Measurements from ENCODE around the gene MTRFR.

DNA sequence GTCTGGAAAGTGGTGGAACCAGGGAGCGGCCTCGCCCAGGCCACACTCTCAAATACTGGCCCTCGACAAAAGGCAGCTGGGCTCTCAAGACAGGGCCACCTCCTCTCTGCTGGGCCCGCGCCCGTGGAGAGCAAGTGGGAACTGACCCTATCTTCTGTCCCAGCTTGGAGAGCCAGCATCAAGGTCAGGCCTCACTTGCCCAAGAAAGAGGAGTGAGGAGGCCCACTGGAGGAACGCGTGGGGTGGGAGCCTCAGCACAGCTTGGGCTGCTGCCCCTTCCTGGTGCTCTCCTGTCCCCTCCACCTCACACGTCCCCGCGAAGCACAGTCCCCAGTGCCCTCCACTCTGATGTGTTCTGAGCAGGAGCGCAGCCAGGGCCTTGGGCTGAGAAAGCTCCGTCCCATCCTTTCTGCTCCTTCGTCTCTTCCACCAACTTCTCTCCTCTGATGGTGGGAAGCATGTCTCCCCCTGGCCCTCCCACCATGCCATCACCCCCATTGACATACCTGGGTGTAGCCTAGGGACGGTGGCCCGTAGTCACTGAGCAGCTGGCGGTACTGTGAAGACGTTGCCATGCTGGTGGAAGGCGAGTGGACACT lies 33.5 kb downstream of the MTRFR start:
- TF ChIP-seq, protein P1, sequence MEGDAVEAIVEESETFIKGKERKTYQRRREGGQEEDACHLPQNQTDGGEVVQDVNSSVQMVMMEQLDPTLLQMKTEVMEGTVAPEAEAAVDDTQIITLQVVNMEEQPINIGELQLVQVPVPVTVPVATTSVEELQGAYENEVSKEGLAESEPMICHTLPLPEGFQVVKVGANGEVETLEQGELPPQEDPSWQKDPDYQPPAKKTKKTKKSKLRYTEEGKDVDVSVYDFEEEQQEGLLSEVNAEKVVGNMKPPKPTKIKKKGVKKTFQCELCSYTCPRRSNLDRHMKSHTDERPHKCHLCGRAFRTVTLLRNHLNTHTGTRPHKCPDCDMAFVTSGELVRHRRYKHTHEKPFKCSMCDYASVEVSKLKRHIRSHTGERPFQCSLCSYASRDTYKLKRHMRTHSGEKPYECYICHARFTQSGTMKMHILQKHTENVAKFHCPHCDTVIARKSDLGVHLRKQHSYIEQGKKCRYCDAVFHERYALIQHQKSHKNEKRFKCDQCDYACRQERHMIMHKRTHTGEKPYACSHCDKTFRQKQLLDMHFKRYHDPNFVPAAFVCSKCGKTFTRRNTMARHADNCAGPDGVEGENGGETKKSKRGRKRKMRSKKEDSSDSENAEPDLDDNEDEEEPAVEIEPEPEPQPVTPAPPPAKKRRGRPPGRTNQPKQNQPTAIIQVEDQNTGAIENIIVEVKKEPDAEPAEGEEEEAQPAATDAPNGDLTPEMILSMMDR (IDR thresholded peaks at IDR 0.05) = no peak
- no peak for TF ChIP-seq POLR2A (IDR thresholded peaks at IDR 0.05)

Measured in adrenal gland (tissue), 5 donors.